Measurements from ENCODE around the gene ITPR1.
"Not testable (repeated sequence)": the region's sequence is repeated elsewhere in the genome, so short reads cannot be mapped to it uniquely, and the experiment has no call there.

ITPR1 gene

DNA sequence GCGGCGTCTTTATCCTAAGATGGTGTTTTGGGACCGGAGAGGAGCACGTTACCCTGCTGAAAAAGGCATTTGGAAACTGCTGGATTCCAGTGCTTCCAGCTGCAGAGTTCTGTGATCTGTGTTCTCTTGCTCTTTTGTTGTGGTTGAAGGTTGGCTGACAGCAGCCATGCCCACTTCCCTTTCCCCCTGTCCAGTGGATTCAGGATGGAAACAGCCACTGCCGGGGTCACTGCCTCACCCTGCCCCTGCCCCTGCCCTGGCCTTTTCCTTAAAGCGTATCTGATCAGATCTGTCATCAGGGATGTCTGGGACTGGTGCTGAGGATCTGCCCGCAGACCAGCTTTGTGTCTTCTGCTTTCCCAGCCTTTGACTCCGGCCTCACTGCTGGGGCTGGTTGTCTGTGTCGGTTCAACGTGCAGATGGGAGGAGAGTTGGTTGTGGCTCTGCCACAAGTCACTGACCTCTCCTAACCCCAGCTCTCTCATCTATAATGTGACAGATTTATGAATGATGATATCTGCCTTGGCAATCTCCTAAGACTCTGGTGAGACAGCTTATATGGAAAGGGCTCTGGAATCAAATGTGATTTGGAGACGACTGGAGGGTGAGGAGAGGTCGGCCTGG lies 266.7 kb downstream of the ITPR1 start:
- H3K36me3 ChIP-seq (ENCODE audit: control insufficient read depth, insufficient read depth, low read length), result no peaks in the 10 kb centered on the region
- H3K4me1 ChIP-seq (ENCODE audit: control insufficient read depth, insufficient read depth, low read length), result no peaks in the 10 kb centered on the region
- no peak overlapping the region for H3K4me3 ChIP-seq (ENCODE audit: insufficient read depth, low read depth, low read length)
- H3K9me3 ChIP-seq (ENCODE audit: control insufficient read depth, low read length), result no peaks in the 10 kb centered on the region
- H3K27me3 ChIP-seq (ENCODE audit: control insufficient read depth, insufficient read depth, low read length, poor library complexity, severe bottlenecking), result no peaks in the 10 kb centered on the region
- 81 to 84% methylated on average over 11 to 12 of the region's 12 CpGs for WGBS, 2 experiments
- no peak overlapping the region for H3K27ac ChIP-seq (ENCODE audit: insufficient read depth, low read depth, low read length, poor library complexity, severe bottlenecking)

DNA sequence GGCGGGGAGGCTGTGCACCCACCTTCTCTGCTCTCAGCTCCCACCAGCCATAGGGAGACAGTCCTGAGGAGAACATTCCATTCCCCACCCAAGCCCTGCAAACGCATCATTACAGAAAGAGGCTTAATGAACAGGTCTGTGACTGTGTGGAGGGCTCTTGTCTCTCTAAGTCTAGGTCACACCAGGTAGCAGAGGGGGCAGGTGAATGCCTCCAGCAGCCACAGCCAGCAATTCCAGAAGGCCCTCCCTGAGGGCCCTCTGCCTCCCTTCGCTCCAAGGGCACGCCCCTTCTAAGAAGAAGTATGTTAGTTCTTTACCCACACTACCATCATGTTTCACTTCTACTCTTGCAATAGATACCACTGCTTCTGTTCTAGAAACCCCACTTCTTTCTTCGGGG lies 268.6 kb downstream of the ITPR1 start:
- WGBS, 2 experiments, result 94 to 96% methylated on average over 5 of the region's 5 CpGs
- no peaks in the 10 kb centered on the region for H3K4me1 ChIP-seq (ENCODE audit: control insufficient read depth, insufficient read depth, low read length)
- no peak overlapping the region for H3K4me3 ChIP-seq (ENCODE audit: insufficient read depth, low read depth, low read length)
- no peaks in the 10 kb centered on the region for H3K27me3 ChIP-seq (ENCODE audit: control insufficient read depth, insufficient read depth, low read length, poor library complexity, severe bottlenecking)
- no peak overlapping the region for H3K27ac ChIP-seq (ENCODE audit: insufficient read depth, low read depth, low read length, poor library complexity, severe bottlenecking)
- no peaks in the 10 kb centered on the region for H3K9me3 ChIP-seq (ENCODE audit: control insufficient read depth, low read length)
- H3K36me3 ChIP-seq (ENCODE audit: control insufficient read depth, insufficient read depth, low read length), result no peaks in the 10 kb centered on the region

GRCh38 chr3:4762481-4763230 lies 269.5 kb downstream of the ITPR1 start:
- 86 to 88% methylated on average over 1 to 2 of the region's 2 CpGs for WGBS, 2 experiments
- H3K4me1 ChIP-seq (ENCODE audit: control insufficient read depth, insufficient read depth, low read length); H3K36me3 ChIP-seq (ENCODE audit: control insufficient read depth, insufficient read depth, low read length); H3K9me3 ChIP-seq (ENCODE audit: control insufficient read depth, low read length); H3K27ac ChIP-seq (ENCODE audit: insufficient read depth, low read depth, low read length, poor library complexity, severe bottlenecking); H3K27me3 ChIP-seq (ENCODE audit: control insufficient read depth, insufficient read depth, low read length, poor library complexity, severe bottlenecking); H3K4me3 ChIP-seq (ENCODE audit: insufficient read depth, low read depth, low read length): not testable (repeated sequence)

GRCh38 chr3:4763604-4764247 lies 270.6 kb downstream of the ITPR1 start:
- H3K27me3 ChIP-seq (ENCODE audit: control insufficient read depth, insufficient read depth, low read length, poor library complexity, severe bottlenecking), result no peaks in the 10 kb centered on the region
- 93 to 96% methylated on average over 21 of the region's 21 CpGs for WGBS, 2 experiments

GRCh38 chr3:4765212-4765611 lies 272.1 kb downstream of the ITPR1 start:
- Histone ChIP-seq H3K36me3 (ENCODE audit: control insufficient read depth, insufficient read depth, low read length) (no peaks in the 10 kb centered on the region), H3K27ac (ENCODE audit: insufficient read depth, low read depth, low read length, poor library complexity, severe bottlenecking) (no peak overlapping the region), H3K9me3 (ENCODE audit: control insufficient read depth, low read length) (no peaks in the 10 kb centered on the region), H3K27me3 (ENCODE audit: control insufficient read depth, insufficient read depth, low read length, poor library complexity, severe bottlenecking) (no peaks in the 10 kb centered on the region), H3K4me3 (ENCODE audit: insufficient read depth, low read depth, low read length) (no peak overlapping the region), H3K4me1 (ENCODE audit: control insufficient read depth, insufficient read depth, low read length) (no peaks in the 10 kb centered on the region)
- 92% methylated on average over 3 of the region's 3 CpGs for WGBS, 2 experiments

More at GRCh38 chr3:4763604-4764247, 270.6 kb downstream of the ITPR1 start:
- Histone ChIP-seq H3K36me3 (ENCODE audit: control insufficient read depth, insufficient read depth, low read length) (no peaks in the 10 kb centered on the region), H3K4me1 (ENCODE audit: control insufficient read depth, insufficient read depth, low read length) (no peaks in the 10 kb centered on the region), H3K27ac (ENCODE audit: insufficient read depth, low read depth, low read length, poor library complexity, severe bottlenecking) (no peak overlapping the region), H3K9me3 (ENCODE audit: control insufficient read depth, low read length) (no peaks in the 10 kb centered on the region), H3K4me3 (ENCODE audit: insufficient read depth, low read depth, low read length) (no peak overlapping the region)

DNA sequence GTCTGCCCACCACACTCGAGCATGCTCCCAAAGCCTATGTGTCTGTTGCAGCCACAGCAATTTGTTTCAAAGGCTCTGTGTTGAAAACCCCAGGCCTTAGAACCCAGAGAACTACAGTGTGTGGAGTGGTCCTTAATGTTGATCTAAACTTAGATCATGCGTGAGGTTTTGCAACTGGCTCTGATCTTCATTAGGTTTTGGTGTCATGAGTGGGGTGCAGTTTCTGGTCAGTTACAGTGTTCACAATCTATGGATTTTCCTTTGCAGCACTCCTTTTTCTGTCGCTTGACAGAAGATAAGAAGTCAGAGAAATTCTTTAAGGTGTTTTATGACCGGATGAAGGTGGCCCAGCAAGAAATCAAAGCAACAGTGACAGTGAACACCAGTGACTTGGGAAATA lies 273.1 kb downstream of the ITPR1 start:
- H3K4me3 ChIP-seq (ENCODE audit: insufficient read depth, low read depth, low read length), result no peak overlapping the region
- no peak overlapping the region for H3K27ac ChIP-seq (ENCODE audit: insufficient read depth, low read depth, low read length, poor library complexity, severe bottlenecking)
- no peaks in the 10 kb centered on the region for H3K27me3 ChIP-seq (ENCODE audit: control insufficient read depth, insufficient read depth, low read length, poor library complexity, severe bottlenecking)
- no peaks in the 10 kb centered on the region for H3K4me1 ChIP-seq (ENCODE audit: control insufficient read depth, insufficient read depth, low read length)
- WGBS, 2 experiments, result 94% methylated on average over 4 of the region's 4 CpGs
- H3K36me3 ChIP-seq (ENCODE audit: control insufficient read depth, insufficient read depth, low read length), result no peaks in the 10 kb centered on the region
- H3K9me3 ChIP-seq (ENCODE audit: control insufficient read depth, low read length), result no peaks in the 10 kb centered on the region

DNA sequence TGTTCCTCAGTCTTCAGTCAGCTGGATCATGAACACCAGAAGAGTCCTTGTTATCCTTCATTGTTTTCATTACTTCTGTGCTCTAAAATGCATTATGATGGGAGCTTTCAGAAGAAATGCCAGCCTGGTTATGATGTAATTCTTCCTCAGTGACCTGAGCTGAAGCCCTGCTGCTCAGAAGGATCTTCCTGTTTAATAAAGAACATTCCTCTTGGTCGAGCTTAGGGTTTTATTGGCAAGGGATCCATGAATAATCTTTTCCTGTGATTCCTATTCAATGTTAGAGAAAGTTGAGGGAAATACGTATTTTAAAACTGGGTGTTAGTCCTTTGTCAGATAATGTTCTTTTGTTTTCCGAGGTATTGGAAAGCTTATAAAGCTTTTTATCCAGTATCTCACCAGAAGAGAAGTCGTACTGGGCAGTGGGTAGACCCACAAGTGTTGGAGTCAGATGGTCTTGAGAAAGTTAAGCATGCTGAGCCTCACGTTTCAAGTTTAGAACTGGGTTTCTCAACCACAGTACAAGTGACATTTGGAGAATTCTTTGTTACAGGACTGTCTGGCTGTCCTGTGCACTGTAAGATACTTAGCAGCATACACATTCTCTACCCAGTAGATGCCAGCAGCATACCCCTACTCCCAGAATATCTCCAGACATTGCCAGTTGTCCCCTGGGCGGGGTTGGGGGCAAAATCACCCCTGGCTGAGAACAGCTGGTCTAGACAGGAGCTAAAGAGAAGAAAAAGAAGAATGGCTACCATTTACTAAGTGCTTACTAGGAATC lies 273.8 kb downstream of the ITPR1 start:
- Histone ChIP-seq H3K36me3 (ENCODE audit: control insufficient read depth, insufficient read depth, low read length) (no peaks in the 10 kb centered on the region), H3K4me1 (ENCODE audit: control insufficient read depth, insufficient read depth, low read length) (no peaks in the 10 kb centered on the region), H3K27ac (ENCODE audit: insufficient read depth, low read depth, low read length, poor library complexity, severe bottlenecking) (no peak overlapping the region), H3K9me3 (ENCODE audit: control insufficient read depth, low read length) (no peaks in the 10 kb centered on the region), H3K27me3 (ENCODE audit: control insufficient read depth, insufficient read depth, low read length, poor library complexity, severe bottlenecking) (no peaks in the 10 kb centered on the region), H3K4me3 (ENCODE audit: insufficient read depth, low read depth, low read length) (no peak overlapping the region)
- WGBS, 2 experiments, result 91 to 94% methylated on average over 6 of the region's 6 CpGs

DNA sequence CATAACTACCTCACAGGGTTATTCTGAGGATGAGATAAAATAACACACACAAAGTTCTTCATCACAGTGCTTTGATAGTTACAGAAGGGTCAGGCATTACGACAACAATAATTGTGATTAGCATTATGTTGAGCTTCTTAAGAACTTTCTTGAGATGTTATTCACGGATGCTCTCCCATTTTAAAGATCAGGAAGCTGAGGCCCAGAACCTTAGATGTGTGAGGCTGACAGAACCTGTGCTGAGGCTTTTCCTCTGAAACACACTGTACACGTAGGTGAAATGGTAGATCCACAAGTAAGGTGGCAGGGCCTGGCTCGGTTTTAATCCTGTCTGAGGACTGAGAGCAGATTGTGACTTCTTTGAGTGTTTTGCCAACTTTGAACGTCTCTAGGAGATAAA lies 274.9 kb downstream of the ITPR1 start:
- Histone ChIP-seq H3K9me3 (ENCODE audit: control insufficient read depth, low read length) (no peaks in the 10 kb centered on the region), H3K36me3 (ENCODE audit: control insufficient read depth, insufficient read depth, low read length) (no peaks in the 10 kb centered on the region), H3K4me1 (ENCODE audit: control insufficient read depth, insufficient read depth, low read length) (no peaks in the 10 kb centered on the region), H3K4me3 (ENCODE audit: insufficient read depth, low read depth, low read length) (no peak overlapping the region), H3K27ac (ENCODE audit: insufficient read depth, low read depth, low read length, poor library complexity, severe bottlenecking) (no peak overlapping the region), H3K27me3 (ENCODE audit: control insufficient read depth, insufficient read depth, low read length, poor library complexity, severe bottlenecking) (no peaks in the 10 kb centered on the region)
- WGBS, 2 experiments, result 92 to 96% methylated on average over 5 of the region's 5 CpGs

DNA sequence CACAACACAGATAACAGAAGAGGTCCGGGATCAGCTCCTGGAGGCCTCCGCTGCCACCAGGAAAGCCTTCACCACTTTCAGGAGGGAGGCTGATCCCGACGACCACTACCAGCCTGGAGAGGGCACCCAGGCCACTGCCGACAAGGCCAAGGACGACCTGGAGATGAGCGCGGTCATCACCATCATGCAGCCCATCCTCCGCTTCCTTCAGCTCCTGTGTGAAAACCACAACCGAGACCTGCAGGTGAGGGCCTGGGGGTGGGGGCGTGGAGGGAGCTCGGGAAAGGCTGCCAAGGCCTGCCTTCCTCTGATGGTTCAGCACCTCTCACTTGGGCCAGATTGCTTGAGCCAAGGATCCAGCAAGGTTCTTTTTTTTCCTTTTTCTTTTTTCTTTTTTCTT lies 275.4 kb downstream of the ITPR1 start:
- Histone ChIP-seq H3K4me3 (ENCODE audit: insufficient read depth, low read depth, low read length) (no peak overlapping the region), H3K27me3 (ENCODE audit: control insufficient read depth, insufficient read depth, low read length, poor library complexity, severe bottlenecking) (no peaks in the 10 kb centered on the region), H3K4me1 (ENCODE audit: control insufficient read depth, insufficient read depth, low read length) (no peaks in the 10 kb centered on the region), H3K36me3 (ENCODE audit: control insufficient read depth, insufficient read depth, low read length) (no peaks in the 10 kb centered on the region), H3K27ac (ENCODE audit: insufficient read depth, low read depth, low read length, poor library complexity, severe bottlenecking) (no peak overlapping the region), H3K9me3 (ENCODE audit: control insufficient read depth, low read length) (no peaks in the 10 kb centered on the region)
- WGBS, 2 experiments, result 92 to 94% methylated on average over 12 of the region's 12 CpGs

GRCh38 chr3:4770561-4770960 lies 277.4 kb downstream of the ITPR1 start:
- no peak overlapping the region for H3K4me3 ChIP-seq (ENCODE audit: insufficient read depth, low read depth, low read length)
- H3K4me1 ChIP-seq (ENCODE audit: control insufficient read depth, insufficient read depth, low read length), result no peaks in the 10 kb centered on the region
- no peaks in the 10 kb centered on the region for H3K9me3 ChIP-seq (ENCODE audit: control insufficient read depth, low read length)
- H3K27me3 ChIP-seq (ENCODE audit: control insufficient read depth, insufficient read depth, low read length, poor library complexity, severe bottlenecking), result no peaks in the 10 kb centered on the region
- WGBS, 2 experiments, result 90 to 93% methylated on average over 5 of the region's 5 CpGs
- no peaks in the 10 kb centered on the region for H3K36me3 ChIP-seq (ENCODE audit: control insufficient read depth, insufficient read depth, low read length)
- H3K27ac ChIP-seq (ENCODE audit: insufficient read depth, low read depth, low read length, poor library complexity, severe bottlenecking), result no peak overlapping the region

Measured in ectodermal cell (in vitro differentiated cells).